NT2/D1 (cell line): Measurements from ENCODE around the gene ANAPC2.

Experiments
- DNase-seq: peaks from one replicate; pipeline ENCODE4 v3.0.0-alpha.2; 2011; ENCODE audit warnings: low read depth, low spot score
- H3K27me3 ChIP-seq: 2 replicates; pipeline ENCODE4 v1.6.0; 2011; ENCODE audit warnings: mild to moderate bottlenecking; ENCODE audit not compliant: insufficient read length, insufficient read depth
- H3K36me3 ChIP-seq: 2 replicates; pipeline ENCODE4 v1.6.1; 2011; ENCODE audit warnings: mild to moderate bottlenecking, low read length, mixed read lengths; ENCODE audit not compliant: insufficient read depth, insufficient read length
- H3K4me1 ChIP-seq: 2 replicates; pipeline ENCODE4 v1.5.1; 2011; ENCODE audit not compliant: insufficient read depth, insufficient read length
- H3K4me3 ChIP-seq: 2 replicates; pipeline ENCODE4 v1.5.1; 2011; ENCODE audit warnings: low read depth; ENCODE audit not compliant: insufficient read length
- H3K9ac ChIP-seq: 2 replicates; pipeline ENCODE4 v1.6.0; 2011; ENCODE audit warnings: low read depth; ENCODE audit not compliant: insufficient read length
- H3K9me3 ChIP-seq: 2 replicates; pipeline ENCODE4 v1.5.1; 2011; ENCODE audit warnings: mild to moderate bottlenecking, low read length; ENCODE audit not compliant: insufficient read depth
- SUZ12 ChIP-seq: IDR thresholded peaks from 2 replicates; pipeline ENCODE4 v1.6.1; 2011; ENCODE audit not compliant: insufficient read length, insufficient read depth; ENCODE audit errors: extremely low read depth
- YY1 ChIP-seq: IDR thresholded peaks from 2 replicates; pipeline ENCODE4 v1.6.1; 2011; ENCODE audit not compliant: insufficient read length, insufficient read depth
- ZNF274 ChIP-seq: IDR thresholded peaks from 2 replicates; pipeline ENCODE4 v1.6.1; 2011; ENCODE audit warnings: mild to moderate bottlenecking, low read depth, low read length

ANAPC2 gene

GRCh38 chr9:137160054-137160425, 28.3 kb downstream of the ANAPC2 start:
- Histone ChIP-seq H3K9me3 (no peaks in the 10 kb centered on the region), H3K36me3 (no peaks in the 10 kb centered on the region), H3K4me1 (peaks cover 40% of the 10 kb centered on the region), H3K27me3 (peaks cover 94% of the 10 kb centered on the region), H3K4me3 (no peak overlapping the region), H3K9ac (no peak overlapping the region)
- no peak for TF ChIP-seq YY1
- TF ChIP-seq SUZ12, result no peak
- TF ChIP-seq ZNF274, result no peak
- no peak for DNase-seq

GRCh38 chr9:137159105-137160053, 29.0 kb downstream of the ANAPC2 start:
- no peak for DNase-seq
- Histone ChIP-seq H3K9me3 (no peaks in the 10 kb centered on the region), H3K36me3 (no peaks in the 10 kb centered on the region), H3K4me3 (no peak overlapping the region), H3K4me1 (peaks cover 40% of the 10 kb centered on the region), H3K27me3 (peaks cover 93% of the 10 kb centered on the region), H3K9ac (peak overlapping the region; percentile 50)
- TF ChIP-seq SUZ12 (no peak), YY1 (no peak), ZNF274 (no peak)

- peak overlapping the region; percentile 50 for H3K9ac ChIP-seq
- no peaks in the 10 kb centered on the region for H3K9me3 ChIP-seq
- TF ChIP-seq YY1, result no peak
- no peak for TF ChIP-seq ZNF274
- TF ChIP-seq SUZ12, result no peak
- H3K36me3 ChIP-seq, result no peaks in the 10 kb centered on the region
- DNase-seq, result no peak
- peaks cover 86% of the 10 kb centered on the region for H3K27me3 ChIP-seq
- peaks cover 37% of the 10 kb centered on the region for H3K4me1 ChIP-seq
- no peak overlapping the region for H3K4me3 ChIP-seq
Observed at GRCh38 chr9:137158625-137159024, 29.7 kb downstream of the ANAPC2 start.

GRCh38 chr9:137157618-137158415, 30.5 kb downstream of the ANAPC2 start:
- H3K9ac ChIP-seq, result peak overlapping the region; percentile 18

GRCh38 chr9:137156567-137157375, 31.6 kb downstream of the ANAPC2 start:
- Histone ChIP-seq H3K9me3 (no peaks in the 10 kb centered on the region), H3K4me3 (peak overlapping the region; percentile 52), H3K27me3 (peaks cover 68% of the 10 kb centered on the region), H3K9ac (peak overlapping the region; percentile 77), H3K4me1 (peaks cover 31% of the 10 kb centered on the region), H3K36me3 (no peaks in the 10 kb centered on the region)
- no peak for TF ChIP-seq SUZ12
- TF ChIP-seq ZNF274, result no peak
- no peak for TF ChIP-seq YY1
- DNase-seq, result no peak

More at GRCh38 chr9:137157618-137158415, 30.5 kb downstream of the ANAPC2 start:
- Histone ChIP-seq H3K4me3 (no peak overlapping the region), H3K27me3 (peaks cover 78% of the 10 kb centered on the region), H3K36me3 (no peaks in the 10 kb centered on the region), H3K9me3 (no peaks in the 10 kb centered on the region), H3K4me1 (peaks cover 34% of the 10 kb centered on the region)
- TF ChIP-seq ZNF274 (no peak), YY1 (no peak), SUZ12 (no peak)
- DNase-seq, result no peak

GRCh38 chr9:137152844-137153405, 35.4 kb downstream of the ANAPC2 start:
- TF ChIP-seq YY1 (no peak), ZNF274 (no peak), SUZ12 (no peak)
- DNase-seq, result no peak
- Histone ChIP-seq H3K36me3 (no peaks in the 10 kb centered on the region), H3K4me3 (no peak overlapping the region), H3K9me3 (no peaks in the 10 kb centered on the region), H3K4me1 (peaks cover 23% of the 10 kb centered on the region), H3K9ac (no peak overlapping the region), H3K27me3 (peaks cover 33% of the 10 kb centered on the region)
